GM12875 (cell line): ENCODE measurements around the gene ALLC.

Experiments
- H3K4me3 ChIP-seq: one replicate; pipeline ENCODE4 v1.5.1; 2011; ENCODE audit warnings: low read depth, low read length, control low read depth
- CTCF ChIP-seq: IDR thresholded peaks from 2 replicates; pipeline ENCODE4 v1.5.1; 2011; ENCODE audit warnings: low read depth, mild to moderate bottlenecking, control low read depth, inconsistent platforms, low read length, moderate library complexity, borderline replicate concordance; ENCODE audit not compliant: insufficient read depth

The ALLC gene

GRCh38 chr2:3743951-3744555, 86.1 kb downstream of the ALLC start:
- TF ChIP-seq CTCF = no peak
- H3K4me3 ChIP-seq = no peak overlapping the region

- no peak for TF ChIP-seq CTCF
Observed at GRCh38 chr2:3745920-3746319, 87.9 kb downstream of the ALLC start.

GRCh38 chr2:3747032-3747654, 89.1 kb downstream of the ALLC start:
- no peak for TF ChIP-seq CTCF
- no peak overlapping the region for H3K4me3 ChIP-seq

More at GRCh38 chr2:3745920-3746319, 87.9 kb downstream of the ALLC start:
- no peak overlapping the region for H3K4me3 ChIP-seq

- no peak overlapping the region for H3K4me3 ChIP-seq
- TF ChIP-seq CTCF = no peak
Observed at GRCh38 chr2:3747826-3748225, 89.8 kb downstream of the ALLC start.

- H3K4me3 ChIP-seq = no peak overlapping the region
- TF ChIP-seq CTCF = no peak
Observed at GRCh38 chr2:3749201-3749600, 91.2 kb downstream of the ALLC start.

- H3K4me3 ChIP-seq = no peak overlapping the region
- TF ChIP-seq CTCF = no peak
Observed at GRCh38 chr2:3751251-3751650, 93.3 kb downstream of the ALLC start.

GRCh38 chr2:3751806-3752205, 93.8 kb downstream of the ALLC start:
- no peak for TF ChIP-seq CTCF
- H3K4me3 ChIP-seq = no peak overlapping the region
